ENCODE results near the gene PCDHA12.
"Not testable (repeated sequence)": the region's sequence is repeated elsewhere in the genome, so short reads cannot be mapped to it uniquely, and the experiment has no call there.

PCDHA12 gene

GRCh38 chr5:140875085-140876065 lies at the start of gene PCDHA12:
Gene PCDHA12, plus strand, starts transcription at chr5:140875308. Its CDS starts 165 bp downstream, at chr5:140875473.
- TF ChIP-seq POLR2A (IDR thresholded peaks at IDR 0.05; ENCODE audit: low read length): no peak
- TF ChIP-seq GATA1 (IDR thresholded peaks at IDR 0.05; ENCODE audit: low read depth, low read length): no peak
- DNase-seq: no peak

- peak in 1 of 2 experiments; percentile 2 for DNase-seq
- TF ChIP-seq GATA1 (IDR thresholded peaks at IDR 0.05; ENCODE audit: low read depth, low read length): no peak
- no peak for TF ChIP-seq POLR2A (IDR thresholded peaks at IDR 0.05; ENCODE audit: low read length)
Measured at GRCh38 chr5:140827704-140828361, 47.3 kb upstream of the PCDHA12 start, which contains the start of gene PCDHA6. Gene PCDHA6, plus strand, starts transcription at chr5:140827960. Its CDS starts 132 bp downstream, at chr5:140828092.

- no peak for DNase-seq
- TF ChIP-seq GATA1 (IDR thresholded peaks at IDR 0.05; ENCODE audit: low read depth, low read length) (no peak), POLR2A (IDR thresholded peaks at IDR 0.05; ENCODE audit: low read length) (no peak)
Measured at GRCh38 chr5:140828362-140828737, 46.8 kb upstream of the PCDHA12 start.

- DNase-seq: not testable (repeated sequence)
Measured at GRCh38 chr5:140829511-140830501, 45.3 kb upstream of the PCDHA12 start.

- TF ChIP-seq POLR2A (IDR thresholded peaks at IDR 0.05; ENCODE audit: low read length) (no peak), GATA1 (IDR thresholded peaks at IDR 0.05; ENCODE audit: low read depth, low read length) (no peak)
- DNase-seq: peak in 1 of 2 experiments; percentile 3
Measured at GRCh38 chr5:140833993-140834392, 41.1 kb upstream of the PCDHA12 start, which contains the start of gene PCDHA7. Gene PCDHA7, plus strand, starts transcription at chr5:140834269. Its CDS starts 115 bp downstream, at chr5:140834384.

- not testable (repeated sequence) for DNase-seq
Measured at GRCh38 chr5:140834439-140835008, 40.6 kb upstream of the PCDHA12 start.

- no peak for DNase-seq
- no peak for TF ChIP-seq GATA1 (IDR thresholded peaks at IDR 0.05; ENCODE audit: low read depth, low read length)
- no peak for TF ChIP-seq POLR2A (IDR thresholded peaks at IDR 0.05; ENCODE audit: low read length)
Measured at GRCh38 chr5:140835622-140836510, 39.2 kb upstream of the PCDHA12 start.

GRCh38 chr5:140840978-140841962 lies 33.8 kb upstream of the PCDHA12 start, which contains the start of gene PCDHA8:
Gene PCDHA8, plus strand, starts transcription at chr5:140841187. Its CDS starts 135 bp downstream, at chr5:140841322.
- TF ChIP-seq POLR2A (IDR thresholded peaks at IDR 0.05; ENCODE audit: low read length) (no peak), GATA1 (IDR thresholded peaks at IDR 0.05; ENCODE audit: low read depth, low read length) (no peak)
- DNase-seq: peak; percentile 13 to 27

- no peak for DNase-seq
- no peak for TF ChIP-seq POLR2A (IDR thresholded peaks at IDR 0.05; ENCODE audit: low read length)
- TF ChIP-seq GATA1 (IDR thresholded peaks at IDR 0.05; ENCODE audit: low read depth, low read length): no peak
Measured at GRCh38 chr5:140842798-140843733, 32.0 kb upstream of the PCDHA12 start.

GRCh38 chr5:140848139-140849102 lies 26.7 kb upstream of the PCDHA12 start, which contains the start of gene PCDHA9:
Gene PCDHA9, plus strand, starts transcription at chr5:140848382. Its CDS starts 114 bp downstream, at chr5:140848496.
- DNase-seq: not testable (repeated sequence)

- not testable (repeated sequence) for DNase-seq
Measured at GRCh38 chr5:140849831-140850634, 25.1 kb upstream of the PCDHA12 start.
